Neural crest cell (in vitro differentiated cells): ENCODE measurements around the gene KIFC1. TPM values are rescaled to one million over a fixed set of nuclear protein-coding genes. Genes with fewer than 3 reads are reported as not detected.

Source experiments
- DNase-seq: peaks from one replicate; pipeline ENCODE4 v3.0.0; 2021; ENCODE audit warnings: low read depth, mixed read lengths, low spot score
- H3K27ac Mint-ChIP-seq: one replicate; pipeline ENCODE4 v1.8.0; 2021; ENCODE audit warnings: mild to moderate bottlenecking, mixed read lengths; ENCODE audit not compliant: unreplicated experiment
- H3K27me3 Mint-ChIP-seq: 2 replicates; pipeline ENCODE4 v1.8.0; 2021; ENCODE audit warnings: low read depth, mild to moderate bottlenecking, mixed read lengths
- H3K36me3 Mint-ChIP-seq: 2 replicates; pipeline ENCODE4 v1.8.0; 2021; ENCODE audit warnings: low read depth, mild to moderate bottlenecking, mixed read lengths
- H3K4me1 Mint-ChIP-seq: 2 replicates; pipeline ENCODE4 v1.8.0; 2021; ENCODE audit warnings: mixed read lengths
- H3K4me3 Mint-ChIP-seq: one replicate; pipeline ENCODE4 v1.8.0; 2021; ENCODE audit warnings: mild to moderate bottlenecking, mixed read lengths
- H3K9me3 Mint-ChIP-seq: 2 replicates; pipeline ENCODE4 v1.8.0; 2021; ENCODE audit warnings: mixed read lengths
- total RNA-seq: library from RNA; stranded (reverse); gene quantifications from 2 replicates; pipeline ENCODE4 v1.2.1, GENCODE V29; 2021
- TF ChIP-seq, protein P1 (sequence below): fragments of 200-600 bp; sonication (generic); conservative IDR thresholded peaks from 2 replicates; pipeline ENCODE4 v1.5.0; 2021; ENCODE audit warnings: antibody characterized with exemption, mild to moderate bottlenecking

KIFC1 gene
- total RNA-seq, 1 donor from 2014 or later = 124 TPM

DNA sequence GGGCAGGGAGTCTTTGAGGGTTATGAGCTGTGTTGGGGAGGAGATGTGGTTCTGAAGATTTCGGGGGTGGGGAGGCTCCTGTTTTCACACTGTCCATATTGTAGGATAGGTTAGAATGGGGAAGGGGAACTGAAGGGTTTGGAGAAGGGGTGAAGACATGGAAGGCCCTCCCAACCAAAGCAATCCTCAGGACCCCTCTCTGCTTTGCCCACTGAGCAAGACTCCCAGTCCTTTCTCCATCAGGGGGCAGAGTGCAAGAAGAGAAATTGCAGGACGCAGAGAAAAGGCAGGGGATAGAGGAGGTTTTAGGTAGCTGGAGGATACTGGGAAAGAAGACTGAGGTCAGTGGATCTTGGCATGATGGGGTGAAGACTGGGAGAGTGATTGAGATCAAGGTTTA lies 32.2 kb downstream of the KIFC1 start:
- Mint-ChIP-seq H3K4me3 (peak overlapping the region; percentile 95), H3K9me3 (no peaks in the 10 kb centered on the region), H3K36me3 (peaks cover 13% of the 10 kb centered on the region), H3K27me3 (no peaks in the 10 kb centered on the region), H3K4me1 (peaks cover 84% of the 10 kb centered on the region), H3K27ac (no peak overlapping the region)
- no peak for DNase-seq
- TF ChIP-seq, protein P1, sequence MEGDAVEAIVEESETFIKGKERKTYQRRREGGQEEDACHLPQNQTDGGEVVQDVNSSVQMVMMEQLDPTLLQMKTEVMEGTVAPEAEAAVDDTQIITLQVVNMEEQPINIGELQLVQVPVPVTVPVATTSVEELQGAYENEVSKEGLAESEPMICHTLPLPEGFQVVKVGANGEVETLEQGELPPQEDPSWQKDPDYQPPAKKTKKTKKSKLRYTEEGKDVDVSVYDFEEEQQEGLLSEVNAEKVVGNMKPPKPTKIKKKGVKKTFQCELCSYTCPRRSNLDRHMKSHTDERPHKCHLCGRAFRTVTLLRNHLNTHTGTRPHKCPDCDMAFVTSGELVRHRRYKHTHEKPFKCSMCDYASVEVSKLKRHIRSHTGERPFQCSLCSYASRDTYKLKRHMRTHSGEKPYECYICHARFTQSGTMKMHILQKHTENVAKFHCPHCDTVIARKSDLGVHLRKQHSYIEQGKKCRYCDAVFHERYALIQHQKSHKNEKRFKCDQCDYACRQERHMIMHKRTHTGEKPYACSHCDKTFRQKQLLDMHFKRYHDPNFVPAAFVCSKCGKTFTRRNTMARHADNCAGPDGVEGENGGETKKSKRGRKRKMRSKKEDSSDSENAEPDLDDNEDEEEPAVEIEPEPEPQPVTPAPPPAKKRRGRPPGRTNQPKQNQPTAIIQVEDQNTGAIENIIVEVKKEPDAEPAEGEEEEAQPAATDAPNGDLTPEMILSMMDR = no peak

- peaks cover 13% of the 10 kb centered on the region for H3K36me3 Mint-ChIP-seq
- peaks cover 85% of the 10 kb centered on the region for H3K4me1 Mint-ChIP-seq
- H3K4me3 Mint-ChIP-seq = peak overlapping the region; percentile 95
- no peaks in the 10 kb centered on the region for H3K27me3 Mint-ChIP-seq
- no peaks in the 10 kb centered on the region for H3K9me3 Mint-ChIP-seq
- no peak for DNase-seq
- peak overlapping the region; percentile 86 for H3K27ac Mint-ChIP-seq
- TF ChIP-seq, protein P1 = no peak
Observed at GRCh38 chr6:33424855-33425667, 33.4 kb downstream of the KIFC1 start.

- peak; percentile 83 for DNase-seq
- Mint-ChIP-seq H3K9me3 (no peaks in the 10 kb centered on the region), H3K27me3 (no peaks in the 10 kb centered on the region), H3K4me1 (peaks cover 92% of the 10 kb centered on the region), H3K4me3 (peak overlapping the region; percentile 95), H3K27ac (peak overlapping the region; percentile 86), H3K36me3 (peaks cover 13% of the 10 kb centered on the region)
- TF ChIP-seq, protein P1 = peak; percentile 68
Observed at GRCh38 chr6:33425668-33426577, 34.3 kb downstream of the KIFC1 start.

GRCh38 chr6:33426590-33427511 lies 35.2 kb downstream of the KIFC1 start:
- Mint-ChIP-seq H3K4me3 (peak overlapping the region; percentile 95), H3K4me1 (peaks cover 89% of the 10 kb centered on the region), H3K27me3 (no peaks in the 10 kb centered on the region), H3K9me3 (no peaks in the 10 kb centered on the region), H3K27ac (peak overlapping the region; percentile 92), H3K36me3 (peaks cover 13% of the 10 kb centered on the region)
- TF ChIP-seq, protein P1 = no peak
- DNase-seq = no peak
